Measurements from ENCODE around the gene SFT2D2.

Gene SFT2D2

GRCh38 chr1:168259567-168259966 lies 33.8 kb downstream of the SFT2D2 start:
- TF ChIP-seq CTCF (conservative IDR thresholded peaks at IDR 0.05; ENCODE audit: low read length): no peak
- TF ChIP-seq EZH2phosphoT487 (IDR thresholded peaks at IDR 0.05; ENCODE audit: borderline replicate concordance): no peak
- Histone ChIP-seq H3K4me3 (ENCODE audit: low read length, poor library complexity, severe bottlenecking) (no peak overlapping the region), H3K79me2 (ENCODE audit: insufficient read depth, low read length) (no peaks in the 10 kb centered on the region), H3K9me2 (replicated peaks; ENCODE audit: low read depth, low read length) (no peaks in the 10 kb centered on the region), H2AFZ (ENCODE audit: low read length) (no peak overlapping the region), H3K9ac (ENCODE audit: low read depth, low read length, poor library complexity, severe bottlenecking) (no peak overlapping the region), H4K20me1 (ENCODE audit: insufficient read depth, low read length, poor library complexity, severe bottlenecking) (no peaks in the 10 kb centered on the region), H3K27me3 (ENCODE audit: insufficient read depth, low read length, poor library complexity, severe bottlenecking) (no peaks in the 10 kb centered on the region), H3K36me3 (ENCODE audit: insufficient read depth, low read length) (peaks cover 10% of the 10 kb centered on the region), H3F3A (ENCODE audit: low read depth) (no peaks in the 10 kb centered on the region), H3K4me2 (ENCODE audit: low read depth, low read length, poor library complexity, severe bottlenecking) (no peak overlapping the region), H3K4me1 (ENCODE audit: insufficient read depth, low read length, poor library complexity, severe bottlenecking) (no peaks in the 10 kb centered on the region), H3K9me3 (ENCODE audit: insufficient read depth, low read depth, low read length) (peaks cover 13% of the 10 kb centered on the region; the same call in 1 of the 2 replicates)

GRCh38 chr1:168260393-168260792 lies 34.6 kb downstream of the SFT2D2 start:
- no peaks in the 10 kb centered on the region for H3K9me2 ChIP-seq (replicated peaks; ENCODE audit: low read depth, low read length)
- no peaks in the 10 kb centered on the region for H3K79me2 ChIP-seq (ENCODE audit: insufficient read depth, low read length)
- H3K9ac ChIP-seq (ENCODE audit: low read depth, low read length, poor library complexity, severe bottlenecking): no peak overlapping the region
- no peak overlapping the region for H3K4me2 ChIP-seq (ENCODE audit: low read depth, low read length, poor library complexity, severe bottlenecking)
- no peaks in the 10 kb centered on the region for H4K20me1 ChIP-seq (ENCODE audit: insufficient read depth, low read length, poor library complexity, severe bottlenecking)
- TF ChIP-seq EZH2phosphoT487 (IDR thresholded peaks at IDR 0.05; ENCODE audit: borderline replicate concordance) (no peak), CTCF (conservative IDR thresholded peaks at IDR 0.05; ENCODE audit: low read length) (no peak)
- H3K27me3 ChIP-seq (ENCODE audit: insufficient read depth, low read length, poor library complexity, severe bottlenecking): no peaks in the 10 kb centered on the region
- H2AFZ ChIP-seq (ENCODE audit: low read length): no peak overlapping the region
- H3K4me1 ChIP-seq (ENCODE audit: insufficient read depth, low read length, poor library complexity, severe bottlenecking): no peaks in the 10 kb centered on the region
- H3K36me3 ChIP-seq (ENCODE audit: insufficient read depth, low read length): peaks cover 5% of the 10 kb centered on the region; the same call in 1 of the 2 replicates
- no peak overlapping the region for H3K4me3 ChIP-seq (ENCODE audit: low read length, poor library complexity, severe bottlenecking)
- H3F3A ChIP-seq (ENCODE audit: low read depth): no peaks in the 10 kb centered on the region
- H3K9me3 ChIP-seq (ENCODE audit: insufficient read depth, low read depth, low read length): peaks cover 13% of the 10 kb centered on the region; the same call in 1 of the 2 replicates

- Histone ChIP-seq H3K9me3 (ENCODE audit: insufficient read depth, low read depth, low read length) (peaks cover 5% of the 10 kb centered on the region; the same call in 1 of the 2 replicates), H3K9ac (ENCODE audit: low read depth, low read length, poor library complexity, severe bottlenecking) (no peak overlapping the region), H3K4me1 (ENCODE audit: insufficient read depth, low read length, poor library complexity, severe bottlenecking) (no peaks in the 10 kb centered on the region), H2AFZ (ENCODE audit: low read length) (no peak overlapping the region), H3K36me3 (ENCODE audit: insufficient read depth, low read length) (peaks cover 5% of the 10 kb centered on the region; the same call in 1 of the 2 replicates), H3K27me3 (ENCODE audit: insufficient read depth, low read length, poor library complexity, severe bottlenecking) (no peaks in the 10 kb centered on the region), H3K4me3 (ENCODE audit: low read length, poor library complexity, severe bottlenecking) (no peak overlapping the region), H3K9me2 (replicated peaks; ENCODE audit: low read depth, low read length) (no peaks in the 10 kb centered on the region), H3K79me2 (ENCODE audit: insufficient read depth, low read length) (no peaks in the 10 kb centered on the region), H3K4me2 (ENCODE audit: low read depth, low read length, poor library complexity, severe bottlenecking) (no peak overlapping the region), H4K20me1 (ENCODE audit: insufficient read depth, low read length, poor library complexity, severe bottlenecking) (no peaks in the 10 kb centered on the region), H3F3A (ENCODE audit: low read depth) (no peaks in the 10 kb centered on the region)
- TF ChIP-seq CTCF (conservative IDR thresholded peaks at IDR 0.05; ENCODE audit: low read length) (no peak), EZH2phosphoT487 (IDR thresholded peaks at IDR 0.05; ENCODE audit: borderline replicate concordance) (no peak)
Observed at GRCh38 chr1:168261390-168261789, 35.6 kb downstream of the SFT2D2 start.

All from Loucy (cell line).